Inflammatory macrophage (primary cell): ENCODE measurements around the gene EXOC3L4.
A peak's percentile ranks its signal among the peaks of the same experiment; 100 is the strongest.
"Not testable (repeated sequence)": the region's sequence is repeated elsewhere in the genome, so short reads cannot be mapped to it uniquely, and the experiment has no call there.

Source experiments
- DNase-seq, 2 donors: peaks; one replicate each; pipeline ENCODE4 v3.0.0-alpha.2; 2020 to 2022

Gene EXOC3L4

GRCh38 chr14:103134919-103135318 lies 40.4 kb downstream of the EXOC3L4 start:
- DNase-seq, result no peak

- no peak for DNase-seq
These were observed 41.1 kb downstream of the EXOC3L4 start for GRCh38 chr14:103135333-103136260.

- peak; percentile 33 to 41 for DNase-seq
These were observed 42.1 kb downstream of the EXOC3L4 start for GRCh38 chr14:103136388-103137271.

GRCh38 chr14:103137689-103138300 lies 43.3 kb downstream of the EXOC3L4 start:
- DNase-seq, result no peak

GRCh38 chr14:103138301-103139131 lies 44.0 kb downstream of the EXOC3L4 start:
- DNase-seq, result peak; percentile 49 to 77

- no peak for DNase-seq
These were observed 44.9 kb downstream of the EXOC3L4 start for GRCh38 chr14:103139132-103140025.

GRCh38 chr14:103140316-103141109 lies 46.0 kb downstream of the EXOC3L4 start:
- peak; percentile 13 to 14 for DNase-seq

- peak; percentile 42 to 55 for DNase-seq
These were observed 46.7 kb downstream of the EXOC3L4 start for GRCh38 chr14:103141117-103141796.

- no peak for DNase-seq
These were observed 47.5 kb downstream of the EXOC3L4 start for GRCh38 chr14:103142026-103142425.

GRCh38 chr14:103142721-103143302 lies 48.3 kb downstream of the EXOC3L4 start:
- DNase-seq, result no peak

GRCh38 chr14:103143506-103143905 lies 49.0 kb downstream of the EXOC3L4 start:
- DNase-seq, result no peak

- DNase-seq, result no peak
These were observed 49.6 kb downstream of the EXOC3L4 start for GRCh38 chr14:103144085-103144484.

GRCh38 chr14:103146141-103146709 lies 51.7 kb downstream of the EXOC3L4 start:
- DNase-seq, result no peak

- DNase-seq, result no peak
These were observed 55.1 kb downstream of the EXOC3L4 start for GRCh38 chr14:103149351-103150237.

GRCh38 chr14:103151270-103151945 lies 56.9 kb downstream of the EXOC3L4 start:
- no peak for DNase-seq

- peak; percentile 91 to 93 for DNase-seq
These were observed 60.5 kb downstream of the EXOC3L4 start for GRCh38 chr14:103155010-103155409.

GRCh38 chr14:103155416-103155815 lies 60.9 kb downstream of the EXOC3L4 start:
- not testable (repeated sequence) for DNase-seq
